BLaER1 (cell line): Measurements from ENCODE around the gene MAGED2.

ENCODE experiments used
- H3K27ac ChIP-seq: shearing (Covaris generic); formaldehyde crosslinking; 2 replicates; pipeline ENCODE4 v1.8.1; 2022
- H3K27me3 ChIP-seq: shearing (Covaris generic); formaldehyde crosslinking; 2 replicates; pipeline ENCODE4 v1.8.1; 2022
- H3K36me3 ChIP-seq: shearing (Covaris generic); formaldehyde crosslinking; 2 replicates; pipeline ENCODE4 v1.8.1; 2022
- H3K4me1 ChIP-seq: shearing (Covaris generic); formaldehyde crosslinking; 2 replicates; pipeline ENCODE4 v1.8.1; 2022
- H3K4me2 ChIP-seq: shearing (Covaris generic); formaldehyde crosslinking; 2 replicates; pipeline ENCODE4 v1.8.1; 2022
- H3K4me3 ChIP-seq: shearing (Covaris generic); formaldehyde crosslinking; 2 replicates; pipeline ENCODE4 v1.8.1; 2022
- H3K9ac ChIP-seq: shearing (Covaris generic); formaldehyde crosslinking; 2 replicates; pipeline ENCODE4 v1.8.1; 2022
- H3K9me3 ChIP-seq: shearing (Covaris generic); formaldehyde crosslinking; 2 replicates; pipeline ENCODE4 v1.8.1; 2022
- H4K20me1 ChIP-seq: shearing (Covaris generic); formaldehyde crosslinking; 2 replicates; pipeline ENCODE4 v1.8.1; 2022
- Cebpa-rat ChIP-seq: shearing (Covaris generic); IDR thresholded peaks from 2 replicates; pipeline ENCODE4 v1.8.1; 2022

Gene MAGED2

DNA sequence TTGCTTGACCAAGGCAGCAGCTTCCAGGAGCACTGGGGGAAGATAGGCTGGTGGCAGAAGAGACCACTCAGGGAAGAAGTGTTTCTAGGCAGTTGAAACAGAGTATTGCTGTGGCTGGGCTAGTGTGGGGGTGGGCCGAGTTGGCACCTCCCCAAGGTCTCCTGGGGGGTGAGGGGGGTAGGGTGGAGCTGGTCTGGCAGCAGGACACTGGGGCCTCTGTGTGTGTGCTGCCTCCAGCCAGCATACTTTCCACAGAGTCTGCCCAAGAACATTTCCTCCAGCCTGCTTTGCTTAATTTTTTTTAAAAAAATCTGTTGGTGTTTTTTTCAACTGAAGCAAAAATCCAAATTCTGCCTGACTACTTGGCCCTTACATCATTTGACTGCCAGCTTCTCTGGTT, 13.5 kb upstream of the MAGED2 start:
- Histone ChIP-seq H3K4me1 (no peaks in the 10 kb centered on the region), H4K20me1 (no peaks in the 10 kb centered on the region), H3K4me3 (no peak overlapping the region), H3K9me3 (no peaks in the 10 kb centered on the region), H3K36me3 (no peaks in the 10 kb centered on the region), H3K9ac (no peak overlapping the region), H3K27me3 (peaks cover 78% of the 10 kb centered on the region), H3K27ac (no peak overlapping the region), H3K4me2 (no peak overlapping the region)
- TF ChIP-seq Cebpa-rat = no peak

DNA sequence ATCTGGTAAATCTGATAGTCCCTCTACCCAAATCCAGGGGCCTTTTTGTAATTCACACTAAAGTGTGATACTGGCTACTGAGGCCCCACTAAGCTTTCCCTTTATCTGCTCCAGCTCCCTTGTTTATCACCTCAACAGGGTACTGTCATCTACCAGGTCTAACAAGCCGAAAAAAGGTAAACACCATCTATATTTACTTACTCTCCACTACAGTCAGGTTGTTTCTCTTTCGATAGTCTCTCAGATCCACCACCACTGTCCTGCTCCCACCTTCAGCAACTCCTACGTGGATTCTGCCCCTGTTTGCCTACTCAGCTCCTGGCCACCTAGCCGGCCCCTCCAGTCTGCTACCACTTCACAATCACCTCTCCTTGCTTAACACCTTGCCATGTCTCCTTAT, 12.8 kb upstream of the MAGED2 start:
- peaks cover 83% of the 10 kb centered on the region for H3K27me3 ChIP-seq
- H3K4me1 ChIP-seq = no peaks in the 10 kb centered on the region
- H4K20me1 ChIP-seq = no peaks in the 10 kb centered on the region
- no peaks in the 10 kb centered on the region for H3K9me3 ChIP-seq
- no peak overlapping the region for H3K4me2 ChIP-seq
- H3K27ac ChIP-seq = no peak overlapping the region
- no peak overlapping the region for H3K9ac ChIP-seq
- no peak overlapping the region for H3K4me3 ChIP-seq
- TF ChIP-seq Cebpa-rat = no peak
- no peaks in the 10 kb centered on the region for H3K36me3 ChIP-seq

DNA sequence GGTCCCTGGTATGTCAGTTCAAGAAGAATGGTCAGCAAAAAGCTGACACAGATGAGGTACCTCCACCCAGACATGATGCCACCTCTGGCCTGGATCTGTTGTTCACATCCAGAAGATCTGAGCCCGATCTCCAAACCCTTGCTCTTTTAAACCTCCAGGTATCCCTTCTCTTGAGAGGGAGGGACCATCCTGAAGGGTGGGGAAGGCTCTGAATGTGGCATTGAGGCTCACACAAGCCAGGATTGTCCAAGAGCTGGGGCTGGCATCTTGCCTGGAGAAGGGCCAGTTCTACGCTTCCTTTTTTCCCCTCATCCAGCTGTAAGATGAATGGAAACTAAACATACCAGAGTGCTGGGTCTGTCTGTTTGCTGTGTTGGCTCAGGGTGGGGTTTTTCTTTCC, 9.4 kb upstream of the MAGED2 start, which contains the start of gene ITIH6:
TSS of gene ITIH6 (minus strand) at position 119 of the 400 bp plus-strand sequence. CDS start at position 74, 45 bp downstream.
- Histone ChIP-seq H3K4me2 (no peak within 1 kb of the TSS), H4K20me1 (no peaks in the 10 kb centered on the region; the same call in 1 of the 2 replicates), H3K9me3 (no peaks in the 10 kb centered on the region), H3K27me3 (peaks cover 85% of the 10 kb centered on the region), H3K36me3 (no peaks in the 10 kb centered on the region), H3K4me1 (no peaks in the 10 kb centered on the region), H3K9ac (no peak within 1 kb of the TSS), H3K27ac (no peak within 1 kb of the TSS), H3K4me3 (no peak within 1 kb of the TSS)
- no peak for TF ChIP-seq Cebpa-rat

DNA sequence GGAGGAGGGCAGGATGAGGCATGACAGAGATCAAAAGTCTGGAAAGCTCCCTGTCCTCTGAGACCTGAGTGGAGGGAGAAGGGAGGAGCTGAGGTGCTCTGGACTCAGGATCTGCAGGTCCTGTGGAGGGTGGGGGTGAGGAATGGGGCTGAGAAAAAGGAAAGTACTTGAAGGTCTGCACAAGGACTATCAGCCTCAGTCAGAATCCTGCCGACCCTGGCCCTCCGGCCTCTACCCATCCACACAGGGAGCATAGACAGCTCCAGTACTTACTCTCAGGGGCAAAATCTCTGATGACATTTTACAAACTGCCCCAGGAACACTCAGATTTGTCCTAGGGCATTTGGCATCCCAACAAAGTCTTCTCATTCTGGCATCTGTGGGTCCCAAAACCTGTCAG, 8.5 kb upstream of the MAGED2 start:
- Histone ChIP-seq H3K4me1 (no peaks in the 10 kb centered on the region), H3K27ac (no peak overlapping the region), H3K36me3 (no peaks in the 10 kb centered on the region), H3K4me2 (no peak overlapping the region), H3K9ac (no peak overlapping the region), H4K20me1 (no peaks in the 10 kb centered on the region; the same call in 1 of the 2 replicates), H3K9me3 (no peaks in the 10 kb centered on the region), H3K4me3 (no peak overlapping the region), H3K27me3 (peaks cover 85% of the 10 kb centered on the region)
- TF ChIP-seq Cebpa-rat = no peak

DNA sequence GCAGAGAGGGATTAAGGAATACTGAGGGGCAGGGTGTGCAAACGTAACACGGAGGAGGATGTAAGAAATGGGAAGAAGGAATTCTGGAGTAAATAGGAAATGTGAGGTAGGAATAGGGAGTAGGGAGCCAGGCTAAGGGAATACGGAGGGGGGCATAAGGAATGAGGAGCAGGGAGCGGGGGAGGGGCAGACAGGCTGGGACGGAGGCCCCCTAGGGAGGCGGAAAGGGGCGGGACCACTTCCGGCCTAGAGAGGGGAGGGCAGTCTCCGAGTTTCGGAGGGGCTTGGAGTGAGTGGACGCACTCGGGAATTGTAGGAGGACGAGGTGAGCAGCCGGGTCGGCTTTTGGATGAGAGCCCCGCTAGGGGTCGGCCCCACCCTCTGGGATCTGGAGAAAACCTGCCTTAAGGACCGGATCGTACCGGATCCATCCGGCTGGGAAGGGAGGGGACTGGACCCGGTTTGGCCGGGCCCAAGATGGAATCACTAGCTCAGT, 612 bp downstream of the MAGED2 start:
- H3K27ac ChIP-seq = 0 out of 2 replicates have a peak overlapping the region, but pooled peaks have one; percentile 30
- no peaks in the 10 kb centered on the region for H3K9me3 ChIP-seq
- peaks cover 11% of the 10 kb centered on the region for H3K4me1 ChIP-seq
- H3K27me3 ChIP-seq = peaks cover 64% of the 10 kb centered on the region
- no peak for TF ChIP-seq Cebpa-rat
- H3K36me3 ChIP-seq = peaks cover 25% of the 10 kb centered on the region
- H3K9ac ChIP-seq = peak overlapping the region; percentile 65
- H4K20me1 ChIP-seq = peaks cover 8% of the 10 kb centered on the region; the same call in 1 of the 2 replicates
- H3K4me2 ChIP-seq = peak overlapping the region; percentile 79
- H3K4me3 ChIP-seq = peak overlapping the region; percentile 74

DNA sequence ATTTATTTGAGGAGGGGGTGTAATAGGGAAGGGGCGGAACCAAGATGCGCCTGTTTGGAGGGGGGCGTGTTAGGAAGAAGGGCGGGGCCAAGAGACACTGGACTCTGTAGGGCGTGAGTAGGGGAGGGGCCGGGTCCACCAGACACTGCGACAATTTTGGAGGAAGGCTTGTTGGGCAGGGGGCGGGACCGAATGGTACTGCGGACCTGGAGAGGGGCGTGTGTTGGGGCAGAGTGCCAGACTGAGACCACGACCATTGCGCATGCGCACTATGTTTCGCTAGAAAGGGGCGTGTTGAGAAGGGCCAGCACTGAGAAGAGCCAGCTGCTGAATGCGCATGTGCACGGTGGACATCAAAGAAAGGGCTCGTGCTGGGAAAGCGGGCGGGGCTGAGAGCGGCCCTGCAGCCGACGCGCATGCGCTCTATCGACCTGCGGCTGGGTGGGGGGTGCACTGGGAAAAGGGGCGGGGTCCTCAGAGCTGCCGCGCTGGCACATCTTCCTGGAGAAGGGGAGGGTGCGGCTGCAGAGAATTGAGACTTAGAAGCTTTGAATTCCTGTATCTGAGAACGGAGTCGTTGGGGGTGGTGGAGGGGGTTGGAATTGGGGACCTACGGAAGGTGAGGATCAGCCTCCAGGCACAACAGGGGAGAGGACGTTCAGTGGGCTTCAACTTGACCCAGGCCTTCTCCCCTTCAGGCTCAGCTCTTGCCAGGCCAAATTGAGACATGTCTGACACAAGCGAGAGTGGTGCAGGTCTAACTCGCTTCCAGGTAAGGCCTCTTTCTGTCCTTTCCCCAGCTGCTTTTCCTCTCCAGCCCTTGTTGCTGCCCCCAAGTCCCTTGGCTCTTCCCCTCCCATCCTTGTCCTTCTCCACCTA, 1.3 kb downstream of the MAGED2 start:
- peaks cover 11% of the 10 kb centered on the region for H3K4me1 ChIP-seq
- H3K27ac ChIP-seq = 0 out of 2 replicates have a peak overlapping the region, but pooled peaks have one; percentile 30
- H3K9ac ChIP-seq = peak overlapping the region; percentile 68
- H3K4me3 ChIP-seq = peak overlapping the region; percentile 74
- H4K20me1 ChIP-seq = peaks cover 8% of the 10 kb centered on the region; the same call in 1 of the 2 replicates
- H3K27me3 ChIP-seq = peaks cover 64% of the 10 kb centered on the region
- no peaks in the 10 kb centered on the region for H3K9me3 ChIP-seq
- peaks cover 32% of the 10 kb centered on the region for H3K36me3 ChIP-seq
- H3K4me2 ChIP-seq = peak overlapping the region; percentile 84
- TF ChIP-seq Cebpa-rat = no peak

DNA sequence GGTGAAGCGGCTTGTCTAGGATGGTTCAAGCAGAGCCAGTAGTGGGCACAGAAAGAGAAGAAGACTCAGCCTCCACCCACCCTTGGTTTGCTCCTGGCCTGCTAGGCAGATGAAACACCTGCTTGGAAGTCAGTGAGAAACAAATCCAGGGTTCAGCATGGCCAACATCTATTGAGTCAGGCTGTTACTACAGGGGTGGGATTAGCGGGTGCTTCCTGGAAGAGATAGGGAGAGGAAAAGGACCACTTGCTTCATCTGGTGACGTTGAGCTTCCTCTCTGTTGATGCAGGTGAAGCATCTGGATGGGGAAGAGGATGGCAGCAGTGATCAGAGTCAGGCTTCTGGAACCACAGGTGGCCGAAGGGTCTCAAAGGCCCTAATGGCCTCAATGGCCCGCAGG, 3.0 kb downstream of the MAGED2 start:
- Histone ChIP-seq H3K9ac (no peak overlapping the region), H3K4me3 (0 out of 2 replicates have a peak overlapping the region, but pooled peaks have one; percentile 74), H3K4me1 (peaks cover 11% of the 10 kb centered on the region), H3K27me3 (peaks cover 64% of the 10 kb centered on the region), H3K27ac (no peak overlapping the region), H3K4me2 (peak overlapping the region; percentile 84), H3K36me3 (peaks cover 49% of the 10 kb centered on the region), H3K9me3 (no peaks in the 10 kb centered on the region), H4K20me1 (peaks cover 8% of the 10 kb centered on the region; the same call in 1 of the 2 replicates)
- TF ChIP-seq Cebpa-rat = no peak

DNA sequence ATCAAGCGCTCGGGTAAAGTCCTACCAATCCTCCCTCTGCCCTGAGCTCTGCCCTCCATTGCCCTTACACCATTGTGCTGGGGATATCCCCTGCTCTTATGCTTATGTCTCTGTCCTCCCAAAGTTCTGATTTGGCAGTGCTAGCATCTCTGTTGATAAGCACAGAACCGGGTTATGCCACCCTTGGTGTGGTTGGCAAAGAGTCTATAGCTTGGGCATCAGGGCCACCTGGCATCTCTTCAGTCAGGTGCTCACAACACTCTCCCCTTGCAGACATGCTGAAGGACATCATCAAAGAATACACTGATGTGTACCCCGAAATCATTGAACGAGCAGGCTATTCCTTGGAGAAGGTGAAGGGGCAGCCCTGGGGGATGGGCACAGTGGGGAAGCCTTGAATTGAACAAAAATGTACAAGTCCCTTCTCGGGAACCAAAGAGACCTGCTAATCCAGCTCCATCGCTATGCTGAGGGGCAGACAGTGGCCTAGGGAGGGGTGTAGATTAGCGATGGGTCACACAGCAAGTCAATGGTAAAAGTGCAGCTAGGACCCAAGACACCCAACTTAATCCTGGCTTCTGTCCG, 3.8 kb downstream of the MAGED2 start:
- H3K4me1 ChIP-seq = peaks cover 11% of the 10 kb centered on the region
- no peak for TF ChIP-seq Cebpa-rat
- H3K4me3 ChIP-seq = no peak overlapping the region
- peaks cover 64% of the 10 kb centered on the region for H3K27me3 ChIP-seq
- H4K20me1 ChIP-seq = peaks cover 8% of the 10 kb centered on the region; the same call in 1 of the 2 replicates
- no peak overlapping the region for H3K4me2 ChIP-seq
- peaks cover 53% of the 10 kb centered on the region for H3K36me3 ChIP-seq
- no peak overlapping the region for H3K27ac ChIP-seq
- no peak overlapping the region for H3K9ac ChIP-seq
- H3K9me3 ChIP-seq = no peaks in the 10 kb centered on the region

DNA sequence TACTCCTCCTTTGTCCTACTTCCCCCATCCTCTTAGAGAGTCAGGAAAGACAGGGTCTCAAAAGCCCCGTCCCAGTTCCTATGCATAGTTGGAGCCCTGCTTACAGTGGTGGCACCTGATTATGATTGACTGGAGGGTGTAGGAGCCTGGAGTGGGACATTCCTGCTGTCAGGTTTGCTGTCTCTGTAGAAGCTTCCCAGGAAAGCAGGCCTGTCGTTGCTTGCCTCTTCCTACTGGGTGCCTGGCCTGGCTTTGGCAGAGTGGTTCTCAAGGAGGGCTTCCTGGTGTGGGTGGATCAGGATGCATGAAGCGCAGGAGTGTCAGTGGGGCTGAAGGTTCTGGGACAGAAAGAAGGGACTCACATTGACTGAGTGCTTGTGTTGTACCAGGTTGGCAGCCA, 4.8 kb downstream of the MAGED2 start:
- H3K4me2 ChIP-seq = no peak overlapping the region
- peaks cover 69% of the 10 kb centered on the region for H3K27me3 ChIP-seq
- no peak for TF ChIP-seq Cebpa-rat
- no peak overlapping the region for H3K27ac ChIP-seq
- H4K20me1 ChIP-seq = peaks cover 8% of the 10 kb centered on the region; the same call in 1 of the 2 replicates
- H3K9ac ChIP-seq = no peak overlapping the region
- peaks cover 53% of the 10 kb centered on the region for H3K36me3 ChIP-seq
- H3K9me3 ChIP-seq = no peaks in the 10 kb centered on the region
- peaks cover 11% of the 10 kb centered on the region for H3K4me1 ChIP-seq
- no peak overlapping the region for H3K4me3 ChIP-seq
